H7 (cell line): ENCODE measurements around the gene RIC8A. TPM values are rescaled to one million over a fixed set of nuclear protein-coding genes. Genes with fewer than 3 reads are reported as not detected.

Experiments
- DNase-seq: peaks from one replicate; pipeline ENCODE4 v3.0.0; 2012
- H3K27me3 ChIP-seq: 2 replicates; pipeline ENCODE4 v1.6.0; 2011; ENCODE audit warnings: mild to moderate bottlenecking, low read length; ENCODE audit not compliant: control insufficient read depth, insufficient read depth
- H3K36me3 ChIP-seq: replicated peaks from 2 replicates; pipeline ENCODE4 v1.5.1; 2011; ENCODE audit warnings: low read length; ENCODE audit not compliant: control insufficient read depth, insufficient read depth
- H3K4me3 ChIP-seq: 2 replicates; pipeline ENCODE4 v1.5.1; 2011; ENCODE audit warnings: low read depth, mild to moderate bottlenecking, control low read depth, low read length, moderate library complexity; ENCODE audit not compliant: insufficient read depth
- total RNA-seq: library from RNA; depleted of rRNA; stranded (reverse); fragments of >200 nt; shearing (Covaris generic); gene quantifications from 2 replicates; pipeline ENCODE4 v1.2.3, GENCODE V29; 2014

The RIC8A gene
- total RNA-seq, 1 experiment from 2014 or later: 125 TPM

DNA sequence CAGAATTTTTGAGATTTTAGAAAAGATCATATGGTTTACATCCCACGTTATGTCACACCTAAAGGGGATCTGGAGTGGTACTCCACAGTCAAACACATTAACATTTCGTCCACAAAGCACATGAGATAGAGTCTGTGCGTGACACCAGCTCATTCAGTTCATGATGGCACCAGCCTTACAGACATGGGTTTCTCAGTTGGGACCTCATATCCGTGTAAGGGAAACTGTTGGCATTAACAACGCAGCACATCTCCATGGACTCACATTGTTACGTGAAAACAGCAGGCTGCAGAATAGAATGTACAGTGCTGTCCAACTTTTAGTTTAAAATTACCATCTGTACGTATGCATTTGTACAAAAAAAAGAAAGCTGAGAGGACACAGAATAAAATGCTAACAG lies 14.0 kb downstream of the RIC8A start:
- H3K36me3 ChIP-seq: no peaks in the 10 kb centered on the region; the same call in 1 of the 2 replicates
- H3K4me3 ChIP-seq: no peak overlapping the region
- DNase-seq: no peak
- no peaks in the 10 kb centered on the region for H3K27me3 ChIP-seq

DNA sequence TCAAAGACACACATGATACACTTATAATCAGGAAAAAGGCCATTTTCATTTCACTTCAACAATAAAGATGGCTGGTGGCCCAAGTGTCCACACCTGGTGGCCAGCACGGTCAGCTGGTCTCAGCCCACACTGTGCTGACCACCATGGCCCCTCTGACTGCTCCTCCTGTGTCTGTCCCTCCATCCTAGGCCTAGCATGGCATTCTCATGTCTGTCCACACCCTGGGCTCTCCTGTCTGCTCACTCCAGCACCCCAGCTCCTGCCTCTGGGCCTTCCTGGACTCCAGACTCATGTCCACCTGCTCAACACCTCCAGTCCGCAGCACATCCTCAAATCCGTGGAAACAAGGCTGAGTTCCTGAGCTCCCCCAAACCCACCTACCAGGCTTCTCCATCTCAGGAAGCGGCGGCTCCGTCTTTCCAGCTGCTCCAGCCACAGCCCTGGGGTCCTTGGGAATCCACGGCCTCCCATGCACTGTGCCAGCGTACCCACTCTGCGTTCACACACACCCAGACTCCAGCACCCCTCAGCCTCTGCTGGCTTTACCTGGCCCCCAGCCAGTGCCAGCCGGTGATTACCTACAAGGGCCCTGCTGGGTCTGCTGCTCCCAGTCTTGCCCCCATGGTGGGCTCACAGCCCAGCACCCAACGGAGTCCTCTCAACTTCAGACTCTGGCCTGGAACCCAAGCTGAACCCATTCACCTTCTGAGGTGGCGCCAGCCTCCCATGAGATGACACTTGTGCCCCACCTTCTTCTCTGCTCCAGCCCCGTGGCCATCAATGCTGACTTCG lies 14.7 kb downstream of the RIC8A start:
- H3K4me3 ChIP-seq: no peak overlapping the region
- DNase-seq: peak; percentile 22
- no peaks in the 10 kb centered on the region; the same call in 1 of the 2 replicates for H3K36me3 ChIP-seq
- H3K27me3 ChIP-seq: no peaks in the 10 kb centered on the region

DNA sequence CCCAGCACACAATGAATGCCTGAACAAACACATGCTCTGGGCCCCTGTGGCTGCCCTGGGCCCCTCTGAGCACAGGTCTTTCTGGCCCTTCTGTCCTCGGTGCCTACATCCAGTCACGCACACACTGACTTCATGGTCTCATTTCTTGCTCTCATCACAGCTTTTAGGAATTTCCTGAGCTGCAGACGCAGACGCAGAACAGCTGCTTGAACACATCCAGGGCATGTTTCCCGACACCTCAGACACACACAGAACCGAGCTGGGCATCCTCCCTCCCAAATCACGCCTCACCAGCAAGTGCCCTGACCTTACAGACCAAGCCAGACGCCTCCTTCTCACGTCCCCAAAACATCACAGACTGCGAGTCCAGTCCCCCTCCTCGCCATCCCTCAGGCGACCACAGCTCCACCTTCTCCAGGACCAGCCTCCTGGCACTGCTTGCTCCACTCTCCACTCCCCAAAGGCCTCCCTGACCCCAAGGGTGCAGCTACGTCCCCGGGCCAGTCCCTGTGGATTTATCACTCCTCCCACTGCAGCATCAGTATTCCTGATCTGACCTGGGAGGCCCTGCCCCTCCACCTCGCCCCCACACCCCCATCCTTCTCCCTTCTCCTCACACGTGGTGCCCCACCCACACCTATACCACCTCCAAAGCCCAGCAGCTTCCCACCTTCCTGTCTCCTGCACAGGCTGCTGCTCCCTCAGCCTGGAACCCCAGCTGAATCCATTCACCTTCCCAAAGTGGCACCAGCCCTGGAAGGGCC lies 15.7 kb downstream of the RIC8A start:
- no peaks in the 10 kb centered on the region; the same call in 1 of the 2 replicates for H3K36me3 ChIP-seq
- H3K27me3 ChIP-seq: no peaks in the 10 kb centered on the region
- H3K4me3 ChIP-seq: no peak overlapping the region
- DNase-seq: no peak

DNA sequence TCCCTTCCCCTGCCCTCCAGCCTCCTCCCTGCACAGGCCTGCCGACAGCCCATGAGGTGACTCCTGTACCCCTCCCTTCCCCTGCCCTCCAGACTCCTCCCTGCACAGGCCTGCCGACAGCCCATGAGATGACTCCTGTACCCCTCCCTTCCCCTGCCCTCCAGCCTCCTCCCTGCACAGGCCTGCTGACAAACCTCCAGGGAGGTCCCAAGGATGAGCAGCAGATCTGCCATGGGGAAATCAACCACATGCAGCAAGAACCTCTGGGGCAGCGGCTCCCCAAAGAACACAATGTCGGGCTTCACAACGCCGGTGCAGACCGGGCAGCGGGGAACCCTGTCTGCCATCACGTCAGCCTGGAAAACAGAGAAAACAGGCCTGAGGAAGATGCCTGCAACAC lies 16.4 kb downstream of the RIC8A start:
- Histone ChIP-seq H3K36me3 (no peaks in the 10 kb centered on the region; the same call in 1 of the 2 replicates), H3K27me3 (no peaks in the 10 kb centered on the region), H3K4me3 (no peak overlapping the region)
- no peak for DNase-seq

DNA sequence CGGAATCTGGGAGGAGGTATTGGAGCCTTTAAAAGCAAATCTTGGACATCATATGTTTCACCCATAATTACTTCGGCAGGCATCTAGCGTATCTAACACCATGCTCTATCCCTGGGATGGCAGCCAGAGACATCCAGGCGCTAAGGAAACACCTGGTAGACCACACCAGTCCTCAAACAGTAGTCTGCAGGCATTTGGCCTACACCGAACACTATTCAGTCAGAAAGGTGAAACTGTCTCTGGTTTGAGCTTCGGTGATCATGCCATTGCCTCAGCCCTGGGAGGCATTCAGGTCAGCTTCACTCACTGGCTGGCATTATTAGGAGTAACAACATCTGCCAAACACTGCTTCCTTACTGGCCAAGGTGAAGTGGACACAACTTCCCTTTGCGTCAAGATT lies 16.9 kb downstream of the RIC8A start:
- no peaks in the 10 kb centered on the region for H3K27me3 ChIP-seq
- no peak overlapping the region for H3K4me3 ChIP-seq
- no peak for DNase-seq
- H3K36me3 ChIP-seq: no peaks in the 10 kb centered on the region; the same call in 1 of the 2 replicates

DNA sequence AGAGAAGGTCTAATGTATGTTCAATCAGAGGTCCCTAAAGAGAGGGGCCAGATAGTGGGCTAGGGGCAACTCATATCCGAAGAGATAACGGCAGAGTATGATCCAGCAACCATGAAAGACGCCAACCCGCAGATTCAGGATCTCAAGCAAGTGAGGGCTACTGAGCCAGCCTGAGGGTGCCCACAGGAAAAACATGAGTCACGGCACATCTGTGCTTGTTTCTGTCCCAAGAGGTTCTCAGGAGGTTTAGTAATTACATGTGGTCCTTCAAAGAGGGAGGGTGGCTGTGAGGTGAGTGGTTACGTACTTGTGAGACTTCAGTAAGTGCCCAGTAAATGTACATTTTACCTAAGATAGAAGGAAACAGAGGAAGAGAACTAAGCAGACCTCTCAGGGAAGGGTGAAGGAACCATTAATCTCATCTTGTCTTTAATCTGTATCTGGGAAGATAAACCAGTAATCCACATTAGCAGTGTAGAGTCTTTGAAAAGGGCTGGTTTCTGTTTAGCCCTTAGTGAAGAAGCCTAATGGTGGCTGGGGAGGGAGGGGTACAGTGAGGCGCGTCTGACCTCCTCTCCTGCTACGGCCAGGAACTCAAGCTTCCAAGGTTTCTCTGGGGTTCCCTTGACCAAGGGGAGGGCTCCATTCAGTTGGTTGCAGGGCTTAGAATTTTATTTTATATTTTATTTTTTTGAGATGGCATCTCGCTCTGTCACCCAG lies 18.4 kb downstream of the RIC8A start:
- H3K36me3 ChIP-seq: no peaks in the 10 kb centered on the region; the same call in 1 of the 2 replicates
- DNase-seq: no peak
- H3K27me3 ChIP-seq: no peaks in the 10 kb centered on the region
- no peak overlapping the region for H3K4me3 ChIP-seq

DNA sequence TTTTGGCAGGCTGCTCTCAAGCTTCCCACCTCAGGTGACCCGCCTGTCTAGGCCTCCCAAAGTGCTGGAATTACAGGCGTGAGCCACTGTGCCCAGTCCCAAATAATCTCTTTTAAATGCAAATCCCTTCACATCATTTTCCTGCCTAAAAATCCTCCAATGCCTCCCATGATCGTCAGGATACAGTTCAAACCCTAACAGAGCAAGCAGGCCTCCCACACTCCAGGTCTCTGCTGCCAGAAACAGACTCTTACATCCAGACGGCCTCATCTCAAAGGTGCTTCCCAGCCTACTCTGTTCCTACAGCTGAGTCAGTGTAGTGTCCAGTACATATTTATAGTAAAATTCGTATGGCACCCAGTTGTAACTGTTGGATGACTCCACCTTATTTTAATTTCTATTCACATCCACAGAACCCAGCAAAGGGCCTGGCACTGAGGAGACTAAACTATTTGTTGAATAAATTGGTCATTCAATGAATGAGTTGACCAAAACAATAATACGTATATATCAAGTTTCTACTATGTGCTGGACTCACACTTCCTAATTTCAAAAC lies 20.4 kb downstream of the RIC8A start:
- DNase-seq: no peak
- no peaks in the 10 kb centered on the region for H3K36me3 ChIP-seq
- H3K4me3 ChIP-seq: no peak overlapping the region
- H3K27me3 ChIP-seq: no peaks in the 10 kb centered on the region

DNA sequence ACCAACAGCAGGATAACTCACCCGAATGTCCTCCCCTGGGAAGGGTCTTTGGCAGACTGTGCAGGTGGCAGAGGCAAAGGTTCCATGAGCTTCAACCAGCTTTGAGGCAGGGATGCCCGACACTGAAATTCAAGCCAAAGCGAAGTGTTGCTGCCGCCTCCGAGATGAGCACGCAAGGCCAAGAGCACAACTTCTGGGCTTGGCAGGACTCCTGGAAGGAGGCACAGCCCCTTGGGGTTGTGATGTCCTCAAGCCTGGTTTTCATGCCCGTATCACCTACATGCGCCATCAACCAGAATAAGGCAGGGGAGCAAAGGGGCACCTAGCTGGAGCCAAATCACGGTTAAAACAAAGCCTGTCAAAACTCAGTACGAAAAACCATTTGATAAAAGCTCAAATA lies 22.9 kb downstream of the RIC8A start:
- Histone ChIP-seq H3K4me3 (no peak overlapping the region), H3K36me3 (no peaks in the 10 kb centered on the region), H3K27me3 (no peaks in the 10 kb centered on the region)
- DNase-seq: no peak

DNA sequence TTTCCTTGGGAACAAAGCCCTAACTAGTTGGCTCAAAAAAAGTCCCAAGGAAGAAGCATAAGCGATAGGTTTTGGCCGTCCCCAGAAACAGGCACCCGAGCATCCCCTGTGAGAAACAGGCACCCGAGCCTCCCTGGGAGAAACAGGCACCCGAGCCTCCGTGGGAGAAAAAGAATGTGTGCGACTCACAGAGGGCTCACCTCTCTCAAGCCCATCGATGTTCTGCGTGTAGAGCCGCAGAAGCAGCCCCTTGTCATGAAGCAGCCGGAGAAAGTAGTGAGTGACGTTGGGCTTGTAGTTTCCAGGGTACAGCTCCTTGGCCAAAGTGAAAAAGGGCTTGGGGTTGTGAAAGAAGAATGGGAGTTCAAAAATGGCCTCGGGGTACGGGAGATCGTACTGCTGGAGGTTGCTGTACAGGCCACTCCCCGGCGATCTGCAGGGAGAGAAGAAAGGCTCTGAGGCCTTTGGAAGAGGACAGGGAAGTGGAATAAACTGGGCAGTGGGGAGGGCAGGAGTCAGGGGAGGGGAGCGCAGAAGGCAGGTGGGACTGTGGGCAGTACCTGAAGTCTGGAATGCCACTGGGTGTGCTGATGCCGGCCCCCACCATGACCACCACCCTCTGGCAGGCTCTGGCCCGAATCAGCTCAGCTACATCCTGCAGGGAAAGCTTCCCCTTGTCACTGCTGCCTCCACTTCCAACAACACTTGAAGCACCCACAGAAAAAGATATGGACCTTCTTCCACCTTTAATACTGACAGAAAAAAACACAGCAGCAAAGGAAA lies 25.5 kb downstream of the RIC8A start:
- no peaks in the 10 kb centered on the region for H3K36me3 ChIP-seq
- peak; percentile 17 for DNase-seq
- no peak overlapping the region for H3K4me3 ChIP-seq
- H3K27me3 ChIP-seq: no peaks in the 10 kb centered on the region

DNA sequence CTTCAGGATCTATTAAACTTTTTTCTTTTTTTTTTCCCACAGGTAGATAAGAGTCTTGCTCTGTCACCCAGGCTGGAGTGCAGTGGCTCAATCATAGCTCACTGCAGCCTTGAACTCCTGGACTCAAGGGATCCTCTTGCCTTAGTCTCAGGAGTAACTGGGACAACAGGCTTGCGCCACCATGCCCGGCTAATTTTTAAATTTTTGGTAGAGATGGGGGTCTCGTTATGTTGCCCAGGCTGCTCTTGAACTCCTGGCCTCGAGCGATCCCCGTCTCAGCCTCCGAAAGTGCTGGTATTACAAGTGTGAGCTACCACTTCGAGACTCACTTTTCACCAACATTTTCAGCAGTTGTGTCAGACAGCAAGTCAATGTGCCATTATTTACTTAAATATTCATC lies 27.7 kb downstream of the RIC8A start:
- no peak for DNase-seq
- no peaks in the 10 kb centered on the region for H3K27me3 ChIP-seq
- peak overlapping the region; percentile 88 for H3K4me3 ChIP-seq
- no peaks in the 10 kb centered on the region for H3K36me3 ChIP-seq

DNA sequence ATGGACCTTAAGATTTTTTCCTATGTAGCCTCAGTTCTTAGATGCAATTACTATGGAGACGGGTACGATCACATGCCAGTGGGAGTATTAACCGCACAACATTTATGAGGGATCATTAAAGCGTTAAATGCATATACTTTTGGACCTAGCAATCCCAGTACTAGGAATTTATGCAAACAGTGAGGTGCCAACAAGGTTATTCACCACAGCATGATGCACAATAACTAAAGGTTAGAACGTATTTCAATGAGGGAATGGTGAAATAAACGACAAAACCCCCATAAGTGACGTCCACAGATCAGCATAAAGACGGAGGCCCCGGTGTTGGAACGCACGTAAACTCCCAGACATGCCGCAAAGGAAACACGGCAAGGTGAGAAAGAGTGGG lies 28.1 kb downstream of the RIC8A start:
- Histone ChIP-seq H3K4me3 (peak overlapping the region; percentile 88), H3K36me3 (no peaks in the 10 kb centered on the region), H3K27me3 (no peaks in the 10 kb centered on the region)
- no peak for DNase-seq

DNA sequence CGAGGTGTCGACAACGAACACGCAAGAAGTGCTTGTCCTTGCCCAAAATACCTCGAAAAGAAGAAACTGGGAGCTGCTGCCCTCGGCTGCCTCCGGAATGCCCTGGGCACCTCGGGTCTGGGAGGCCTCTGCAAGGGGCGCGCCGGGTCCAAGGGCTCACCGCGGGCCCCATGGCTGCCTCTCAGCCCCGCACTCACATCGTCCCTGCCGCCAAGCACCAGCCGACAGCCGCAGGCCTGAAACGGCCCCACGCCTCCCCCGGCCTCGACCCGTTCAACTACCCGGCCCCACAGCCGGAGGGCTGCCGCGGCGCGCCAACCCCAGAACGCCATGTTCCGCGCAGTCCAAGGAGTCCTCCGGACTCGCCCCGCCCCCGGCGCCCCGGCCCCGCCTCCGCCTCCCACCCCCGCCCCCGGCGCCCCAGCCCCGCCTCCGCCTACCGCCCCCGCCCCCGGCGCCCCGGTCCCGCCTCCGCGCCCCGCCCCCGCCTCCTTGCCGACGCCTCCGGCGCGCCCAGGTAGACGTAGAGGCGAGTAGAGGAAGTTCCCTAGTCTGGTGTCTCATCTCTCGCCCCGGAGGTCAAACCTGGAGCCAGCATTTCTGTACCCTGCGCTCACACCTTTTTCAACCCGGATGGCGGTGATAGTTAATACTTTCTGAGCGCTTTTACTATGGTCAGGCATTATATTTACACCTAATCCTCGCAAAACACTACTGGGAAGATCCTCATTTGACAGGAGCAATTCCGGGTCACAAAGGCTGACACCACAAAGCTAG lies 28.7 kb downstream of the RIC8A start, which contains the start of gene SIRT3:
TSS of gene SIRT3 (minus strand) at position 346 of the 777 bp plus-strand sequence. CDS start at position 332, 14 bp downstream.
- H3K27me3 ChIP-seq: no peaks in the 10 kb centered on the region
- peak within 1 kb of the TSS; percentile 93 for H3K4me3 ChIP-seq
- DNase-seq: peak; percentile 100
- H3K36me3 ChIP-seq: no peaks in the 10 kb centered on the region; the same call in none of the 2 replicates
